Mesodermal cell (in vitro differentiated cells): ENCODE data around the gene KLF11. TPM values are rescaled to one million over a fixed set of nuclear protein-coding genes. Genes with fewer than 3 reads are reported as not detected.

Experiments
- H3K27ac ChIP-seq: 2 replicates; pipeline ENCODE4 v1.7.0; 2013; ENCODE audit warnings: mild to moderate bottlenecking, low read depth, low read length, moderate library complexity; ENCODE audit not compliant: severe bottlenecking
- H3K36me3 ChIP-seq: 2 replicates; pipeline ENCODE4 v1.7.1; 2013; ENCODE audit warnings: mild to moderate bottlenecking, low read length, moderate library complexity; ENCODE audit not compliant: control insufficient read depth, insufficient read depth
- H3K4me1 ChIP-seq: one replicate; pipeline ENCODE4 v1.7.1; 2013; ENCODE audit warnings: mild to moderate bottlenecking, low read length; ENCODE audit not compliant: insufficient read depth, control insufficient read depth, poor library complexity, severe bottlenecking
- H3K4me3 ChIP-seq: 2 replicates; pipeline ENCODE4 v1.7.0; 2013; ENCODE audit warnings: low read length, control low read depth, mild to moderate bottlenecking; ENCODE audit not compliant: insufficient read depth, poor library complexity, severe bottlenecking; ENCODE audit errors: extremely low read depth
- H3K9me3 ChIP-seq: 2 replicates; pipeline ENCODE4 v1.7.1; 2013; ENCODE audit warnings: mild to moderate bottlenecking, low read length, moderate library complexity; ENCODE audit not compliant: control insufficient read depth
- WGBS, 2 experiments: methylation state at CpG; one replicate each; pipeline ENCODE4 v1.1.5; 2013; ENCODE audit warnings: missing lambda C conversion rate in 2 of 2; ENCODE audit not compliant: insufficient coverage in 2 of 2; 5-methylcytosine and 5-hydroxymethylcytosine counted together
- polyA plus RNA-seq, 2 experiments: library from polyadenylated mRNA; stranded (reverse); fragments of 50-300 nt; gene quantifications; one replicate each; pipeline ENCODE4 v1.2.3, GENCODE V29; 2013

The KLF11 gene
- polyA plus RNA-seq (2013, experiment 1 of 2) = 18.2 TPM
- 15.7 TPM for polyA plus RNA-seq (2013, experiment 2 of 2)

DNA sequence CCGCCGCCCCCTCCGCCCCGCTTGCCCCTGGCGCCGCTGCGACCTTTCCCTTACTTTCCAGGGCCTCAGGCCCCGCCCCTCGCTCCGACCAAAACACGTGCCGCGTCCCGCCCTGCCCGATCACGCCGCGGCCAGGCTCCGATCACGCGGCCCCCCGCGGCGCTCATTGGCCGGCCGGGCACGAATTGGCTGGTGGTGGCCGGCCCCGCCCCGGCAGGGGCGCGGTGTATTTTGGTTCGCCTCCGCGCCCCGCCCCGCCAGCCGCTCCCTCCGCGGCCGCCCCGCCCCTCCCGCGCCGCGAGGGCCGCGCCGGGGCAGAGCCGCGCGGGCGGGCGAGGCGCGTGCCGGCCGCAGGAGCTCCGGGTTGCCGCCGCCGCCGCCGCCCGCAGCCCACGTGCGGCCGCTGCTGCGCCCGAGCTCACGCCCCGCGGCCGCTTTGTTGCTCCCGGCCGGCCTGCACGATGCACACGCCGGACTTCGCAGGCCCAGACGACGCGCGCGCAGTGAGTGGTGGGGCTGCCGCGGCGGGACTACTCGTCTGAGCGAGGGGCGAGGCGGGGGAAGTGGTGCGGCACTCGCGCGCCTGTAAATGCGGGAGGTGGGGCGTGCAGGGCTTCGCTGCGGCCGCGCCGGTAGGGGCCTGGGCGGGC is at the start of gene KLF11:
TSS of gene KLF11 (plus strand) at position 295 of the 650 bp plus-strand sequence. CDS start at position 462, 167 bp downstream.
- Histone ChIP-seq H3K27ac (peak within 1 kb of the TSS; percentile 94), H3K36me3 (peaks cover 24% of the 10 kb centered on the region), H3K4me3 (peak within 1 kb of the TSS; percentile 42), H3K4me1 (peaks cover 7% of the 10 kb centered on the region), H3K9me3 (no peaks in the 10 kb centered on the region)
- 1% methylated on average over 36 to 68 of the region's 104 CpGs for WGBS, 2 experiments

DNA sequence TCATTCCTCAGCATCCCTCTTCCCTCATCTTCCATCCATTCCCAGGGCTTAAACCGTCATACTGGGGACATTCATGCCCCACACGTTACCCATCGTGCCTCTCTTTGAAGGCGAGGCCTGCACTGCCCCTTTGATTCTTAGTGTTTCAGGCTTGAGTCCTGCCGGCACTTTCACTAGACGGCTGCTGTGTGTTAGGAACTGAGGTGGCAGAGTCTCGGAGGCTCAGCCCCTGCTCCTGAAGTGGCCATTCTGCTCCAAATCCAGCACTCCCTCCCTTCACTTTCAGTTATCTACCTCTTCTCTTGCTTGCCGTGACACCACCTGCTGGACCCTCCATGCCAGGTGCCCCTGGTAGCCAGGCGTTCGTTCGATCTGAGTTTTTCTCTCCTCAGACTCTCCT is 48.9 kb upstream of the KLF11 start:
- WGBS, 2 experiments = 86 to 94% methylated on average over 5 to 11 of the region's 11 CpGs
- H3K4me3 ChIP-seq = no peak overlapping the region
- no peak overlapping the region for H3K27ac ChIP-seq
- H3K9me3 ChIP-seq = no peaks in the 10 kb centered on the region
- H3K4me1 ChIP-seq = peaks cover 9% of the 10 kb centered on the region
- no peaks in the 10 kb centered on the region for H3K36me3 ChIP-seq

DNA sequence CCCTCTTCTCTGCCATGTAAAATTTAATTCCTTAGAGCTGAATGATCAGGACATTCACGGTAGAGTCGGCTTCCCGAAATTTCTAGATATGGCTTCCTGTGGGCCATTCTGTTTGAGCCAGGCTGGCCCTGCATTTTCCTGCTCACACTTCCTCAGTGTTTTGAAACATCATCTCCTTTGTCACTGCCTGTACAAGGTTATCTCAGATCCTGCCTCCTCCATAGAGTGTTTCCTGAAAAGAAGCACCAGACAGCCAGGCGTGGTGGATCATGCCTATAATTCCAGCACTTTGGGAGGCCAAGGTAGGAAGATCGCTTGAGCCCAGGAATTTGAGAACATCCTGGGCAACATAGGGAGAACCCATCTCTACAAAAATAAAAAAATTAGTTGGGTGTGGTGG is 48.3 kb upstream of the KLF11 start:
- no peak overlapping the region for H3K4me3 ChIP-seq
- H3K9me3 ChIP-seq = no peaks in the 10 kb centered on the region
- peaks cover 9% of the 10 kb centered on the region for H3K4me1 ChIP-seq
- no peak overlapping the region for H3K27ac ChIP-seq
- 90 to 98% methylated on average over 4 to 5 of the region's 5 CpGs for WGBS, 2 experiments
- no peaks in the 10 kb centered on the region for H3K36me3 ChIP-seq

DNA sequence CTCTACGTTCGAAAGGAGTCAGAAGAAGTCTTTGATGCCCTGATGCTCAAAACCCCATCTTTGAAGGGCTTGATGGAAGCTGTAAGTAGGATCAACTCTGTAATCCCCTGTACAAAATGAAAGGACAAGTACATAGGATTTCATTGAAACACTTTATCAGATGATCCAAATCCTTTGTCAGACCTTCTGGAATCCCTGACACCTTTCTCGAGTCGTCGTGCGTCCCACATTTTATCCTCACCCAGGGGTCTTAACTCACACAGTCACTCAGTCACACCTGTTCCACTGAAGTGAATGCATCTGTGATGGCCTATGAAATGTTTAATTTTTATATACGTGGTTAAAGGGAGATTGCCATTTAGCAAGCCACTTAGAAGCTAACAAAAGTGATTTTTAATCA is 47.0 kb upstream of the KLF11 start:
- Histone ChIP-seq H3K4me1 (peaks cover 5% of the 10 kb centered on the region), H3K27ac (no peak overlapping the region), H3K9me3 (no peaks in the 10 kb centered on the region), H3K36me3 (no peaks in the 10 kb centered on the region), H3K4me3 (no peak overlapping the region)
- 100% methylated on average over 1 of the region's 7 CpGs; no CpG with 5 or more reads in 1 of the 2 experiments for WGBS, 2 experiments

DNA sequence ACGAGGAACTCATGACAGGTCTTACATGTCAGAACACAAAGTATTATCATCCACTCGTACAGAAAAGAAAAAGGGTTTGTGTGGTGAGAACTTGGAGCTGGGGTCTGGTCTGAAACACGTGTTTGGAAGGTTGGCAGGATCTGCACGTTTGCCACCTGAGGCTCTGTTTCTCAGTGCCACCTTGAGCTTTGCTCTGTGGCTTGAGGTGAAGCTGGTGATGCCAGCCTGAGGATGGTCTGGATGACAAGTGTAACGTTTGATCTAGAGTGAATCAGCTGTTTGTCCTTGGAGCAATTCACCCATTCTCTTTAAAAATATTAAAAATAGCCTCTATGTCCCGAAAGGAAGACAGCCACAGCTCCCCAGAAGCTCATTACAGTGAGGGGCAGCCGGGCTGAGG is 45.4 kb upstream of the KLF11 start:
- Histone ChIP-seq H3K27ac (no peak overlapping the region), H3K4me3 (no peak overlapping the region), H3K36me3 (no peaks in the 10 kb centered on the region), H3K9me3 (no peaks in the 10 kb centered on the region), H3K4me1 (no peaks in the 10 kb centered on the region)
- 88 to 100% methylated on average over 1 to 3 of the region's 7 CpGs for WGBS, 2 experiments

DNA sequence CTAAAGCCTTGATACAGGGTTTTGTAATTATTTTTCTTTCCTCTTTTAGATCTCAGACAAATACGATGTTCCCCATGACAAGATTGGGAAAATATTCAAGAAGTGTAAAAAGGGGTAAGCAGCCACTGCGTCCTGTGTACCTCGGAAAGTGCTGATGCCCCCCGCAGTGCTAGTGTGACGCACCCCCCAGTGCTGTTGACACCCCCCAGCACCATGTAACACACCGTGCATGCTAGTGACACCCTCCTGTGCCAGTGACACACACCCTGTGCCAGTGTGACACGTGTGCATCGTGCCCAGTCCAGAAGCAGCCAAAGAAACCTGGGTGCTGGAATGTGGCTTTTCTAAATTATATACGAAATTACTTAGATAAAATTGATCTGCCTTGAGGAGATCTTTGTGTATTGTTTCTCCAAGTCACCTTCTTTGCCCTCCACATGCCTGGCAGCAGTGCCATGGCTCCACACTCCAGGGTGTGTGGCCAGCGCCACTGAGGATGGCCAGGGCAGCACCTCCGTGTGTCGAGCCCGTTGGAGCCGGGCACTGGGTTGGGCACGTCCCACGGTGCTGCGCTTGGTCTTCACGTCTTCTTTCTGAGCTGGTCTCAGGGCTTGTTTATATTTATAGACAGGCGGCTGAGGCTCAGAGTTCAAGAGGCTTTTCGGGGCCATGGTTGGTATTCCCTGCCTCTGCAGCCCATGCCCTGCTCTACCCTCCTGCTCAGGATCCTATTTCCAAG is 44.3 kb upstream of the KLF11 start:
- 95 to 97% methylated on average over 16 to 17 of the region's 20 CpGs for WGBS, 2 experiments
- no peaks in the 10 kb centered on the region for H3K9me3 ChIP-seq

DNA sequence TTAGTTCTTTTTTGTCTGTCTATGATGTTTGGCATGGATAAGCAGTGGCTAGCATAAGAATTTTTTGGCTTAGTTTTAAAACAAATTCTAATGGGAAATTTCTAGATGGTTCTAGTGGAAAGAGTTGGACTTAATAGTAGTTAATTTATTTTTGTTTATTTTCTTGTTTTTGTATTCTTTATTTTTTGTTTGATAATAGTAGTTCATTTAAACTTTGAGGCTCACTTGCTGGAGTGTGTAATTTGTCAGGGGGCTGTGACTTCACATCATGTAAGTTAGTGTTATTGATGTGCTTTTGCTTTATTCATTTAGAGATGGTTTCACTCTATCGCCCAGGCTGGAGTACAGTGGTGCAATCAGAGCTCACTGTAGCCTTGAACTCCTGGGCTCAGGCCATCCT is 43.7 kb upstream of the KLF11 start:
- no peak overlapping the region for H3K27ac ChIP-seq
- H3K4me1 ChIP-seq = no peaks in the 10 kb centered on the region
- H3K9me3 ChIP-seq = no peaks in the 10 kb centered on the region
- no peaks in the 10 kb centered on the region for H3K36me3 ChIP-seq
- 100% methylated on average over 1 of the region's 1 CpG for WGBS, 2 experiments
- H3K4me3 ChIP-seq = no peak overlapping the region

More for the DNA sequence above, 44.3 kb upstream of the KLF11 start:
- Histone ChIP-seq H3K4me3 (no peak overlapping the region), H3K4me1 (no peaks in the 10 kb centered on the region), H3K36me3 (no peaks in the 10 kb centered on the region), H3K27ac (no peak overlapping the region)

DNA sequence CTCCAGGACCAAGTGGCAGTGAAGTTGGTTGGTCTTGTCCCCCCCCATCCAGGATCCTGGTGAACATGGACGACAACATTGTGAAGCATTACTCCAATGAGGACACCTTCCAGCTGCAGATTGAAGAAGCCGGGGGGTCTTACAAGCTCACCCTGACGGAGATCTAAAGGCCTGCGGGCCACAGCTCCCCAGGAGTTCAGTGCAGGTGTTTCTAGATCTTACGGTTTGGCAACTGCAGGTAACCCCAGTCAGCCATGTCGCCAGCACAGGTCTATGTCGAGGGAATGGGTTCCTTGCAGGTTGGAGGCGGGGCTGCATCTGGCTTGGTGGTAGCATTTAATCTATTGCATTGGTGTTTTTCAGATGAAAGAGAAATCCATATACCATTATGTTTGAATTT is 42.8 kb upstream of the KLF11 start:
- H3K4me1 ChIP-seq = no peaks in the 10 kb centered on the region
- H3K9me3 ChIP-seq = no peaks in the 10 kb centered on the region
- H3K27ac ChIP-seq = no peak overlapping the region
- no peak overlapping the region for H3K4me3 ChIP-seq
- 84 to 91% methylated on average over 7 of the region's 8 CpGs for WGBS, 2 experiments
- no peaks in the 10 kb centered on the region for H3K36me3 ChIP-seq

DNA sequence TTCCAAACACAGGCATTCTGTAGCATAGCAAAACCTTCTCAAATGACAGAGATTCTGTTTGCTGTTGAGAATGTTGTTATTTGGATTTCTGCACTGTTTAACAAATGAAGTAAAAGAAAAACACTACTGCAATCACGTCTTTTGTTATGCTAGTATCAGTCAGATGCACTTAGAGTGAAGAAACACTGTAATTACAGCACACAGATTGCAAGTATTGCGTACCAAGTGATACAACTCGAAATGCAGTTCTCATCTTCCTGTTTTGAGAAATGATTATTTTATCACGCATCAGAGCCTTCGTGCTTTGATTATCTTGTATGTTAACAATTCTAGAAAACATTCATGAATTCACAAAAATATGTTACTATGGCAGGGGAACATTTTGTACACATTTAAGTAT is 41.8 kb upstream of the KLF11 start:
- H3K4me1 ChIP-seq = no peaks in the 10 kb centered on the region
- WGBS, 2 experiments = 65 to 83% methylated on average over 2 to 3 of the region's 5 CpGs
- H3K27ac ChIP-seq = no peak overlapping the region

DNA sequence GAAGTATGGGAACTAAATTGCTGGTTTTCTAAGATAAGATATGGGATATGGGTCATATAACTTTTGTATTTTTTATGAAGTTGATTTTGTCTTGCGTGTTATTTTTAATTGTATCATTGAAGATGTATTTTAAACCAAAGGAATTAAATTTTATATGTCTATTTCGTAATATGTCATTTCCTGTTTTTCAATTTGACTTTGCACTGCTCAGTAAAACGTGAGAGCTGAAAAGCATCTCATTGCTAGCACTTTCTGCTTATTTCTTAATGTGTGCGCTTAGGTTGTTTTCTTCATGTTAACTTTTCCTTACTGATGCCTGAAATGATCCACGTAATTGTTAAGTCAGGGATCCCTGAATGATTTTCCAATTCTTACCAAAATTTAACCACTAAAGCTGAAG is 41.2 kb upstream of the KLF11 start:
- Histone ChIP-seq H3K4me3 (no peak overlapping the region), H3K27ac (no peak overlapping the region)
- 94 to 100% methylated on average over 2 of the region's 5 CpGs for WGBS, 2 experiments

More for the DNA sequence above, 41.8 kb upstream of the KLF11 start:
- no peaks in the 10 kb centered on the region for H3K9me3 ChIP-seq
- no peaks in the 10 kb centered on the region for H3K36me3 ChIP-seq
- no peak overlapping the region for H3K4me3 ChIP-seq

DNA sequence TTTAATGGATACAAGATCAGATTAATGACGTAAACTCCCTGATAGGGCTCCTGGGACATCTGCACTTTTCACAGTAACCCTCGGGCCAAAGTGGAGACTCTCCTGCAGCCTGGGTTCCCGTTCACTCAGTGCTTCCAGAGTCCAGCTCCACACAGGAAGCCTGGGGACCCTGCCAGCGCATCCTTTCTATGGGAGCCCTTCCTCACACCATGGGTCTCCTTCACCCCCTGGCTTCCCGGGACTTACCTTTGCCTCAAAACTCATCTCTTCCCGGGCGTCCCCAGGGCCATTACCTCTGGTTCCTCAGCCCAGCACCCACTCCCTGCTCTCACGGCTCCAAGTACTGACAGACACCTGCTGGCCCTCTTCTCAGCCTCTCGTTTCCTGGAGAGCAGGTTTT is 40.7 kb upstream of the KLF11 start:
- no peak overlapping the region for H3K4me3 ChIP-seq
- 90 to 95% methylated on average over 6 to 7 of the region's 9 CpGs for WGBS, 2 experiments
- peaks cover 5% of the 10 kb centered on the region for H3K4me1 ChIP-seq
- H3K9me3 ChIP-seq = no peaks in the 10 kb centered on the region
- H3K36me3 ChIP-seq = no peaks in the 10 kb centered on the region
- H3K27ac ChIP-seq = no peak overlapping the region

More for the DNA sequence above, 41.2 kb upstream of the KLF11 start:
- H3K4me1 ChIP-seq = no peaks in the 10 kb centered on the region
- no peaks in the 10 kb centered on the region for H3K36me3 ChIP-seq
- H3K9me3 ChIP-seq = no peaks in the 10 kb centered on the region
